Raji (cell line): ENCODE results near the gene ESRRB.

Experiments
- POLR2A ChIP-seq: IDR thresholded peaks from 2 replicates; pipeline ENCODE4 v1.6.1; 2011; ENCODE audit warnings: low read depth, low read length, control low read depth; ENCODE audit not compliant: insufficient read depth

The ESRRB gene

DNA sequence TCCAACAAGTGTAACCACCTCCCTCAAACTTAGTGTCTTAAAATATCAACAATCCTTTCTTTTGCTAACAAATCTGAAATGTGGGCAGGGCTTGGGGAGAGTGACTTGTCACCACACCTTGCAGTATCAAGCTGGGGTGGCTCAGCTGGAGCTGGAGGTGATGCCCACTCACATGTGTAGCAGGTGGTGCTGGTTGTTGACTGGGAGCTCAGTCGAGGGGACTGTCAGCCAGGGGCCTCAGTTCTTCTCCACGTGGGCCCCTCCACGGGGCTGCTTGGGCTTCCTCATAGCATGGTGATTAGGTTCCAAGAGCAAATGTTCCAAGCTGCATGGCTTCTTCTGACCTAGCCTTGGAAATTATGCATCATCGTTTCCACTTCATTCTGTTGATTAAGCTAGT is 32.6 kb upstream of the ESRRB start:
- no peak for TF ChIP-seq POLR2A

DNA sequence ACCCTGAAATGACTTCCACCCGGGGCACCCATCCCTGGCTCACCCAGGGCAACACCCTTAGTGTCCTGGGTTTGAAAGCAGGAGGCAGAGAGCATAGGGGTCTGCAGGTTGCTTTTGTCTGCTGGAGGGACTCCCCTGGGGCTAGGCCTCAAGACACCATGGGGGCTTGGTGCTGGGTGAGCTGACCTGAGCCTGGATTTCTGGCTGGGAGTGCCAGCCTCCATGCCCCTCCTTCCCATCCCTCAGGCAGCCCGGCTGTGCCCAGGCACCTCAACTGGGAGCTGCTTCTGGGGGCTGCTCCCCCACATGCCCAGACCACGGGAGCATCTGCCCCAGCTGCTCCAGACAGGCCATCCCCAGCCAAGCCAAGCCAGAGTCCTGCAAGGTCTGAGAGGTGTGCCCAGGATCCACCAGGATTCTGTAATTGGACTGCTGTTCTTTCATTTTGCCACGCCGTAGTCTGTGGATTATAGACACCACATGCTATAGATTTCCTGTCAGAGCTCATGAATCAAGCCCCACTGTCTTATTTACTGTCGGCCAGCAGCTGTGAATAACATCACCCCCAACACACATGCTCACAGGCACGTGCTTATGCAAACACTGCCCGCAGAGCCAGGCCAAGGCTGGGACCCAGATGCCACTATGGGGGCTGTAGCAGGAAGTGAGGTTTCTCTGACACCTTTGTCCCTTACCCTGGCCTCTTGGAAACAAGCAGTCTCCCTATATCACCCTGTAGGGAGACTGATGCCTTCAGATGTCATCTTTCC is 29.4 kb upstream of the ESRRB start:
- TF ChIP-seq POLR2A, result no peak

DNA sequence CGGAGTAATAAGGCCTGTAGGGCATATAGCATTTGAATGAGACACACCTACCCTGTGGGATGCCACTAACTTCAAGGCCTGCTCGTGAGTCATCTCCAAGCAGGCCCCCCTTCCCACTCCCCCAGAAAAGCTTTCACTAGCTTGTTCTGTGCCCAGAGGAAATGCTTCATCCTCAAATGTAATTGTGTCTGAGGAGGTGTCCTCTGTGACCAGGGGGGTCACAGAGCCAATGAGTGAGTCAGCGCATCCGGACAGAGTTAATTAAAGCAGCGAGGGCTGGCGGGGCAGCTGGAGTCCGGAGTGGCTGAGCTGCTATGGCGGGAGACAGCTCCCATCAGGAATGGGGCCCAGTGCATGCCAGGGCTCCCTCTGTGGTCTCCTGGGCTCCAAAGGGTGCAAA is 27.0 kb upstream of the ESRRB start:
- no peak for TF ChIP-seq POLR2A

DNA sequence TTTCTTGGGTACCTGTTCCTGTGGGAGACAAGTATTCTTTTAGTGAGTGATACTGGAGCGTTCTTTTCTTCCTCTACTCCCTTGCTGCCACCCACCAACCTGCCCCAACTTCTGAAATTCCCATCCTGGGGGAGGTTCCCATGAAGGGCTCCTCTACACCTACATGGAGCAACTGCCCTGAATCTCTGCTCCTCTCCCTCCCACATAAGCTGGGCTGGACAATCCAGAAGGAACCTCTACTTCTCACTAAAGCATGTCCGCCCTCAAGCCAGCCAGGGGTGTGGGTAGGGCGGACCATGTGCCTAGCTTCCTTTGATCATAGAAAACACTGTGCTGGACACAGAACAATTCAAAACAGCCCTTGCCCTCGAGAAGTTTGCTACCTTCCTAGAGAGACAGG is 25.9 kb upstream of the ESRRB start:
- TF ChIP-seq POLR2A, result no peak

DNA sequence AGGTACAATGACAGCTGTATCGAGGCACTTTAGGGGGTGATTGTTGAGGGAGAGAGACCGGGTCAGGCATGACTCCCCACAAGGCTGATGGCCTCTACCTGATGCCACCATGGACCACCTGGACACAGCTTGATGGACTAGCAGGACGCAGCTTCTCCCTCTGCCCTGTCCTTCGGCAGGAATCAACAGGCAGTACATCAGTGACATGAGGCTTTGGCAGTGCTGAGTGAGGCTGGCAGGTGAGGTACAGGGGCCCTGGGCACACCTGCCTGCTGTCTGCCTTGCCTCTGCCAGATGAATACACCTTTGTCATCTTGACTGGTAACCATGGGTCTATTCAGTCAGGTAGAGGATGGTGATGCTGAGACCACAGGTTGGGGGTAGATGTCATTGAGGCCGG is 25.3 kb upstream of the ESRRB start:
- TF ChIP-seq POLR2A, result no peak

DNA sequence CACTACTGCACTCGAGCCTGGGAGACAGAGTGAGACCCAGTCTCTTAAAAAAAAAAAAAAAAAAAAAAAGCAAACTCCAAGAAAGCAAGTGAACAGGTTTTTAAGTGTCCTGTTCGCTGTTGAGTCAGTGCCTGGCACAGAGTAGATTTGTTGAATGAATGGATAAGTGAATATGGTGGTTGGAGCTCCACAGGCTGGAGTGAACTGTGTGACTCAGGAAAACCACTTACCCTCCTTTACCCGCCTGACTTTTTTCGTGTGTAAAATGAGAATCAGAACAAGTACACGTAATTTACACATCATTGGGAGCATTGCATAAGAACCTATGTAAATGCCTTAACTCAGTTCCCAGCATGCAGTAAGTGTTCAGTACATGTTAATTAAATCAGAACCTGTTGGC is 24.0 kb upstream of the ESRRB start:
- no peak for TF ChIP-seq POLR2A

DNA sequence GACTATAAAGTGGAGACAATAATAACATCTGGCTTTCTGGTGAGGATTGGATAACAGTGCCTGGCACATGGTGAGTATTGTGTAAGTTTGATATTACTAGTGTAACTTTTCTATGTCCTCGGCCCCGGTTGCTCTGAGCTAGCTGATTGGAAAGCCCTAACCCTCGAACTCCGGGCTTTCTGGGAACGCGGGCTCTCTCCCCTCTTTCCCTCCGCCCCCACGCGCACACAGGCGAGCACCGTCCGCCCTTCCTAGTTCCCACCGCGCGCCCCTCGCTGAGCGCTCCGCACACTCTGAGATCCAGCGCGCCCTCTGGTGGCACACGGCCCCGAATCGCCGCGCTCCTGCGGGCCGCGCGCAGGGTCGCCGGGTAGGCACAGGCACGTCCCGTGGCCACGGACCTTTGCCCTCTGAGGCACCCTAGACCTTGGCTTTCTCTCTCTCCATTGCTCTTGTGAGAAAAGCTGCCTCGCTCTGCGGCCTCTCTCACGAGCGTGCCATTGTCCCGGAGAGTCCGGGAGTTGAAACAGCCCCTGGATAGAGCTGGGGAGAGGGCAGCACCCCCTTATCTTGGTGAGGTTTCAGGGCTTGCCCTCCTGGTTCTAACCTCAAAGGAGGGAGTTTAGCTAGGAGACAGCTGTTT is 23.2 kb upstream of the ESRRB start:
- no peak for TF ChIP-seq POLR2A

DNA sequence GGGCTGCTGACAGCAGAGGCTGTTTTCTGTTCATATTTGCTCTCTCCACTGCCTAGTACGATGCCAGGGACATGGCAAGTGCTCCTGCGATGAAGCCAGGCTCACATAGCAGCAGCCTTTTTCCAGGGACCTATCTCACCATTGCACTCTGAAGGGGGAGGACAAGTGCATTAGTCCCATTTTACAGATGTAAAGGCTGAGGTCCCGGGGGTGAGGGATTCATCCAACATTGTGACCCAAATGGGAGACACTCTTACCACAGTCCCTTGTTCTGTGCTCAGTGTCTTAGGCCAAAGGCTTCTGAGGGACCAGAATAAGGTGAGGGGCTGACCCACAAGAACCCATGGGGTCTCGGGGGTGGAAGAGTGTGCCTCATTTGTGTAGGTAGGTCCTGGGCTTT is 21.6 kb upstream of the ESRRB start:
- no peak for TF ChIP-seq POLR2A

DNA sequence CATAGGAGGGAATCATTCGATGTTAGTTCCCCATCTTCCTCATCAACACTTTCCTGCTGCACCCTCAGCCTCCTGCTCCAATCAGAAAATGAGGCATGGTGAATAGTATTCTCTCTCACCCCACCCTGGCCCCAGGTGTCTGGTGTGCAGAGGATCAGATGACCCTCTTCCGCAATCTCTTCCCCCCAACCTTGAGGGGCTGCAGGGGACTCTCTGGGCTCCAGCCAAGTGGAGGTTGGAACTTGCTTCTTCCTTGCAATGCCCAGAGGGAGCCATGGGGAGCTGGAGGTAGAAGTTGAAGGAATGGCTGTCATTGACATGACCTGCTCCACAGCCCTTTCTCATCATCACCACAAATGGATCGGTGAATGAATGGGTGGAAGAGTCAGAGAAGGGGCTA is 20.2 kb upstream of the ESRRB start:
- no peak for TF ChIP-seq POLR2A

DNA sequence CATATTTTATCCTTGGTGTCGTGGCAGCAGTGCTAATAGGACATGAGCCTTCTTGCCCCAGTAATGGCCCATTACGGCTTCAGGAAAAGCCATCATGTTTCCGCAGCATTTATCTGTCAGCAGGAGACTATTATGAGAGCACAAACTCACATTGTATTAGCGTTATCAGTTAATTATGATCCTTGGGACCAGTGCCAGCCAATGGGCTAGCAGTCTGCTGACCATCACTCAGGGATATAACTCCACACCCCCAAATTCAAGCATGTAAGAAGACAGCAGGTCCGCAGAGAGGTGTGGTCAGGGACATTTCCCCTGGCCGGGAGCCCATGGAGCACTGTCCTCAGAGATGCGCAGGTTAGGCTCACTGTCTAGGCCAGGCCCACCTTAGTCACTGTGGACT is 4.9 kb upstream of the ESRRB start:
- TF ChIP-seq POLR2A, result no peak

DNA sequence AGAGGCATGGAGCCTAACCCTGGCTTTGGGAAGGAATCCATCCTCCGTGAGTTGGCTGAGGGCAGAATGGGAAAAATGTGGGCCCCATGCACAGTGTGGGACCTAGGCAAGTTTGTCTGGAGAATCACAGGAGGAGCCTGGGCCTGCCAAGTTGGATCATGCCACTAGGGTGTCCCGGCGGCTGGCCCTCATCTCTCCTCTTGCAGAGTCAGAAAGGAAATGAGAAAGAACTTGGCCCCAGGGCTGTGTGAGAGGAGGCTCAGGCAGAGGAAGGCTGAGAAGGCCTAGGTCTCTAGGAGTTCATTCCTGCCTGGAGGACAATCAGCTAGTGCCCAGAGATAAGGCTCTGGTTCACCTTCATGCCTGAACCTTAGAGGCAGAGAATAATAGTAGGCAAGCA is 2.5 kb upstream of the ESRRB start:
- no peak for TF ChIP-seq POLR2A

DNA sequence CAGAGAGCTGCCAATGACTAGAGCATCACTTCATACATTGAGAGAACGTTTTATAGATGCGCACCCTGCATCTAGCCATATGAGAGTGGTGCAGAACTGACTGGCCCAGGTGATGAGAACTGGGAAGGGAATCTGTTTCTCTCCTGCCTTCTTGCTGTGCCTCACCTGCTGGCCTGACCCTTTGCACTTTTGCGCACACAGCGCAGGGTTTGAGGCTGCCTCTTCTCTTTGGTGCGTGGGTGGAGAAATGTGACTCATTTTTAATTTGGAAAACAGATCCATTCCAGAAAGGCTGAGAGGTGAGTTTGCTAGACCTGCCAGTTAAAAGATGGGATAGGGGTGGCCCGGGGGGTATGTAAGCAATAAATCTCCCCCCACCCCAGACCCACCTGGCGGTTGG is 453 bp upstream of the ESRRB start:
- TF ChIP-seq POLR2A, result no peak

DNA sequence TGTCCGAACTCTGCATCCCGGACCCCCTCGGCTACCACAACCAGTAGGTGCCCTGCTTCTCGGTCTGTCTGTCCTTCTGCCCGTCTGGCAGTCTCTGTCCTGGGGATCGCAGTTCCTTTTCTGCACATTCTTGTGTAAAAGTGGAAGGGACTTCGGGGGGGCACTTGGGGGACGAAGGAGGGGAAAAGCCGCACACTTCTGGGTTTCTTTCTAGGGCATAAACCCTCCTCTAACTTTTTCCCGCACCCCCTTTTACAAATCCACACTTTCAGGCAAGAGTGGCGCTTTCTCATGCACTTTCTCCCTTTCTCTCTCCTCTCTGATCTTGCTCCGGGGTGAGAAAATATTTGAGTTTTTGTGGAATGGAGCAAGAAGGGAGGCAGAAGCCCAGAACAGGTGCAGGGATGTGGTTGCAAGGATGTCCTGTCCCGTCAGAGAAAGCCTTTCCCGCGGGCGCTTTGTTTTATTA is 506 bp downstream of the ESRRB start:
- no peak for TF ChIP-seq POLR2A

DNA sequence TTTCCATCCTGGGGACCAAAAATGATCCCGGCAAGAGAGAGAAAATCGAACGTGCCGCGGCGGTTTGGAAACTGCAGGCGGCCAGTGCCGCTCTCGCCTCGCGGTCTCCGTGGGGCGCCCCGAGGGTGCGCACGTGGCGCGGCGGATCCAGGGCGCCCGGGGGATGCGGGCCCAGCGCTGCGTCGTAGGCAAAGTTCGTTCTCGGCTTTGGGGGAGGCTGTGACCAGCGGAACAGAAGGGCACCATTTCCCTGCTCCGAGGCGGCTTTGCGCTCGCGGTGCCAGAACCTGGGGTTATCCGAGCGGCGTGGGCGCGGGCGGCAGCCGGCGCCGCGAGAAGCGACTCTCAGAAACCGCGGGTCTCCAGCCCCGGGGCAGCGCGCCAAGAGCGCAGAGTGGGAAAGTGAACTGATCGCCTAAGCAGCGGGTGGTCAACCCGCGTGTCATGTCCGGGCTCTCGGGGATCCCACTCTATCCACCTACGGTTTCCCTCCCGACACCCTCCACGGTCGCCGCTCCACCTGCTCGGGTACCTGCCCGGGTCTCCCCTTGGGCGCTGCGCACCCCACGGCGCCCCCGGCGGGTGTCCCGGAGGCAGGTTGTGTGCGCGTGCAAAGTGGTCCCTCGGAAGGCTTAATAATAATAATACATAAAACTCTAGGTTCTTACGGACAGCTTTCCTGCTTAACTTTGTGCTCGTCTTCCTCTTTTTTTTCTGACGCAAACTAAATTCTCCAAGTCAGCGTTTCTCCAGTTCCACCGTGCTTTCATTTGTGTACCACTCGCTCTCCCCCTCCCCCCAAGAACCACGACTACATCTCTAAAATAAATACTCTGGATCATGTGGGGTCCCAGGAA is 1.2 kb downstream of the ESRRB start:
- TF ChIP-seq POLR2A, result no peak

DNA sequence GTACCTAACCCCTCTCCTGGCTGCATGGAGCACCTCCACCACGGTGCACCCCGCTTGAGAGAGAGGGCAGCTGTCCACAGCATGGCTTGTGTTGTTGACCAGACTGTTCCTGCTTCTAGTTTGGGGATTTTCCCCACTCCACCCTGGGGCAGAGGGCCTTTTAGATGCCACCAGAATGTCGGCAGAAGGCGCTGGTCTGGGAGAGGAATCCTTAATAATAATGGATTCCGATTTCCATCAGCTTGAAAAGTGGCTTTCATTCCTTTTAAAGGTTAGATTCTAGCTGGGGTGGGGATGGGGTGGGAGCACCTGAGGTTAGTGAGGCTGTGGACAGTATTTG is 1.8 kb downstream of the ESRRB start:
- TF ChIP-seq POLR2A, result no peak

DNA sequence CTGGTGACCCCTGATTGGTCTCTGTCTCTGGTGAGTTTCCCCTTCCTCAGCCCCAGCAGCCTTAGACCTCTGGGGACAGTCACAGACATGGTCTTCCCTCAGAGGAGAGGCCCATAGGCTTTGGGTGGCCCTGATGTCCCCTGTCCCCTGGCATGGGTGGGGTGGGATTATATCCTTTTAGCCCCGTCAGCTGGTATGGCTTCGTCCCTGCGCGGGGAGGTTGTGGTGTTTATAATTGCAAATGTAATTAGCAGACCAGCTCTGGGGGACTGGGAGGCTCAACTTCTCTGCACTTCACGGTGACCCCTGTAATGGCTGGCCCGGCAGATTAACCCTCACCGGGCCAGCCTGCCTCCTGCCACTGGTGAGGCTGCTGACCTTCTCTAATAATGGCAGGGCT is 5.1 kb downstream of the ESRRB start:
- TF ChIP-seq POLR2A, result no peak
